HepG2 (cell line): Measurements from ENCODE around the gene TRPV4. TPM values are rescaled to one million over a fixed set of nuclear protein-coding genes. Genes with fewer than 3 reads are reported as not detected.

Experiments
- ATAC-seq: fragments of 200-7000 bp; cut with Tn5 transposase; 3 replicates; pipeline ENCODE4 v1.9.1; 2020; ENCODE audit warnings: mild to moderate bottlenecking, moderate library complexity
- BruUV-seq: library from RNA; stranded (reverse); fragments of 400-500 nt; replicated peaks from 2 replicates; lab custom pipeline; 2021; lab: Mats Ljungman, UMichigan
- CTCF ChIA-PET: fragments of 300-600 bp; formaldehyde crosslinking; extraction: SDS; loops from one replicate; lab custom pipeline; 2021; ENCODE audit warnings: low total read pairs, inconsistent platforms, low intra/inter-chr PET ratio; lab: Yijun Ruan, JAX
- POLR2A ChIA-PET: fragments of 350-600 bp; sonication (Branson Sonifier 250); formaldehyde crosslinking; loops from one replicate; lab custom pipeline; 2020; ENCODE audit warnings: antibody characterized with exemption, inconsistent platforms; lab: Yijun Ruan, JAX
- DNase-seq: peaks from one replicate; pipeline ENCODE4 v3.0.0-alpha.2; 2015; ENCODE audit warnings: low spot score
- FAIRE-seq: peaks from 3 replicates; lab custom pipeline; 2011; peaks lifted over from hg19 to GRCh38; lab: Jason Lieb, UNC
- H2AFZ ChIP-seq: one replicate; pipeline ENCODE4 v1.6.1; 2011; ENCODE audit warnings: low read length, inconsistent platforms
- H3K27ac ChIP-seq: fragments of 300-600 bp; 3 replicates; pipeline ENCODE4 v1.8.0; 2011; ENCODE audit warnings: mixed run types, mild to moderate bottlenecking, mixed read lengths, low read length, inconsistent platforms; ENCODE audit not compliant: insufficient read depth; ENCODE audit errors: extremely low read length
- H3K27me3 ChIP-seq, 2 experiments: fragments of 200-600 bp in 1 of 2; 2 replicates in 1 of 2; 3 replicates in 1 of 2; pipeline versions ENCODE4 v1.6.0 to v1.8.0; 2011; ENCODE audit warnings: low read length in 2 of 2, mild to moderate bottlenecking in 2 of 2, moderate library complexity in 2 of 2, inconsistent platforms in 1 of 2; ENCODE audit not compliant: insufficient read depth in 2 of 2, control insufficient read depth in 1 of 2
- H3K36me3 ChIP-seq, 2 experiments: fragments of 200-600 bp in 1 of 2; replicated peaks in 1 of 2; 2 replicates in 1 of 2; 3 replicates in 1 of 2; pipeline versions ENCODE4 v1.5.1 to v1.8.0; 2011; ENCODE audit warnings: low read length in 2 of 2, inconsistent platforms in 1 of 2; ENCODE audit not compliant: insufficient read depth in 2 of 2, control insufficient read depth in 1 of 2
- H3K4me1 ChIP-seq: 2 replicates; pipeline ENCODE4 v1.5.1; 2012; ENCODE audit warnings: low read length, inconsistent platforms; ENCODE audit not compliant: insufficient read depth
- H3K4me2 ChIP-seq: 2 replicates; pipeline ENCODE4 v1.6.0; 2011; ENCODE audit warnings: low read depth, low read length, inconsistent platforms
- H3K4me3 ChIP-seq, 3 experiments: fragments of 200-600 bp in 1 of 3; sonication (generic), shearing (Covaris generic) in 1 of 3; replicated peaks in 1 of 3; 2 replicates each; pipeline ENCODE4 v1.5.1; 2011 to 2016; ENCODE audit warnings: low read length in 3 of 3, inconsistent platforms in 2 of 3, low read depth in 2 of 3, mild to moderate bottlenecking in 2 of 3, control low read depth in 1 of 3, mixed read lengths in 1 of 3; ENCODE audit not compliant: insufficient read depth in 1 of 3
- H3K79me2 ChIP-seq: one replicate; pipeline ENCODE4 v1.6.1; 2011; ENCODE audit warnings: low read length, inconsistent platforms; ENCODE audit not compliant: insufficient read depth
- H3K9ac ChIP-seq: 2 replicates; pipeline ENCODE4 v1.6.0; 2011; ENCODE audit warnings: mild to moderate bottlenecking, low read depth, low read length, inconsistent platforms; ENCODE audit not compliant: insufficient read depth
- H3K9me3 ChIP-seq: 2 replicates; pipeline ENCODE4 v1.5.1; 2012; ENCODE audit warnings: mild to moderate bottlenecking, low read length
- H4K20me1 ChIP-seq: 2 replicates; pipeline ENCODE4 v1.6.0; 2011; ENCODE audit warnings: inconsistent platforms, mild to moderate bottlenecking, low read length, moderate library complexity; ENCODE audit not compliant: insufficient read depth
- CREB1 ChIP-seq, 2 experiments: fragments of 450-650 bp in 1 of 2; IDR thresholded peaks; 2 replicates each; pipeline ENCODE4 v1.6.1; 2016 to 2017; ENCODE audit warnings: control low read depth in 1 of 2, mild to moderate bottlenecking in 1 of 2, missing compliant biosample characterization in 1 of 2, missing genetic modification characterization in 1 of 2
- GLI4 ChIP-seq: sonication (generic); formaldehyde crosslinking; IDR thresholded peaks from 2 replicates; pipeline ENCODE4 v1.5.1; 2020; ENCODE audit warnings: missing genetic modification reagents, mild to moderate bottlenecking, moderate library complexity, borderline replicate concordance
- HNRNPL ChIP-seq: fragments of 200-400 bp; formaldehyde crosslinking; IDR thresholded peaks from 2 replicates; pipeline ENCODE4 v1.6.1; 2017; ENCODE audit warnings: mild to moderate bottlenecking, low read depth, low read length
- MED1 ChIP-seq: sonication (generic); formaldehyde crosslinking; IDR thresholded peaks from 2 replicates; pipeline ENCODE4 v1.4.0; 2020; ENCODE audit warnings: missing genetic modification reagents
- NAIF1 ChIP-seq: sonication (generic); formaldehyde crosslinking; IDR thresholded peaks from 2 replicates; pipeline ENCODE4 v1.5.0; 2020; ENCODE audit warnings: mild to moderate bottlenecking, missing genetic modification reagents, borderline replicate concordance
- PHB2 ChIP-seq: fragments of 450-650 bp; IDR thresholded peaks from 2 replicates; pipeline ENCODE4 v1.6.1; 2018; ENCODE audit not compliant: partially characterized antibody
- SATB2 ChIP-seq: sonication (generic); formaldehyde crosslinking; IDR thresholded peaks from 2 replicates; pipeline ENCODE4 v1.5.0; 2020; ENCODE audit warnings: missing genetic modification reagents
- SIX1 ChIP-seq: sonication (generic); formaldehyde crosslinking; IDR thresholded peaks from 2 replicates; pipeline ENCODE4 v1.4.0; 2020; ENCODE audit warnings: missing genetic modification reagents, borderline replicate concordance
- TAF15 ChIP-seq: fragments of 200-400 bp; formaldehyde crosslinking; IDR thresholded peaks from one replicate; pipeline ENCODE4 v1.6.1; 2018; ENCODE audit warnings: mild to moderate bottlenecking, low read depth, low read length; ENCODE audit not compliant: poor library complexity, severe bottlenecking
- ZNF20 ChIP-seq: sonication (generic); formaldehyde crosslinking; IDR thresholded peaks from 2 replicates; pipeline ENCODE4 v1.4.0; 2020; ENCODE audit warnings: mild to moderate bottlenecking, moderate library complexity, missing genetic modification reagents
- ZNF282 ChIP-seq: fragments of 450-650 bp; IDR thresholded peaks from 2 replicates; pipeline ENCODE4 v1.6.1; 2018; ENCODE audit not compliant: partially characterized antibody
- ZNF33A ChIP-seq: sonication (generic); formaldehyde crosslinking; IDR thresholded peaks from 2 replicates; pipeline ENCODE4 v1.5.1; 2020; ENCODE audit warnings: missing genetic modification reagents, mild to moderate bottlenecking, moderate library complexity, borderline replicate concordance
- ZNF546 ChIP-seq: sonication (generic); formaldehyde crosslinking; conservative IDR thresholded peaks from 2 replicates; pipeline ENCODE4 v1.8.1; 2023; ENCODE audit warnings: mild to moderate bottlenecking, missing genetic modification reagents
- ZSCAN20 ChIP-seq: sonication (generic); formaldehyde crosslinking; IDR thresholded peaks from 2 replicates; pipeline ENCODE4 v1.4.0; 2020; ENCODE audit warnings: missing genetic modification reagents, mild to moderate bottlenecking, borderline replicate concordance
- ZSCAN30 ChIP-seq: sonication (generic); formaldehyde crosslinking; IDR thresholded peaks from 2 replicates; pipeline ENCODE4 v1.5.0; 2020; ENCODE audit warnings: mild to moderate bottlenecking, missing genetic modification reagents
- WGBS: methylation state at CpG from one replicate; pipeline ENCODE4 v1.1.6; 2017; ENCODE audit warnings: low lambda C conversion rate; 5-methylcytosine and 5-hydroxymethylcytosine counted together
- in situ Hi-C: cut with HindIII; loops from 2 replicates; pipeline ENCODE4 v1.10.0; 2017; ENCODE audit warnings: low pct_unique_long_range_greater_than_20kb; ENCODE audit not compliant: extremely low pct_ligation_motif_present
- intact Hi-C: fragments of 100-400 bp; cut with micrococcal nuclease; formaldehyde crosslinking; loops from one replicate; pipeline ENCODE4 v1.10.0; 2022; ENCODE audit not compliant: unreplicated experiment
- polyA plus RNA-seq, 8 experiments: library from polyadenylated mRNA; depleted of rRNA in 3 of 8; stranded (reverse) in 7 of 8; unstranded in 1 of 8; fragments of >200 nt; fragmentation: Illumina TruSeq in 4 of 8; extraction: Trizol in 4 of 8; gene quantifications; 2 replicates each; pipeline versions ENCODE4 v1.2.1 to v1.2.3, GENCODE V29; 2011 to 2016; ENCODE audit warnings: low read depth in 4 of 8, missing spikeins in 1 of 8, mixed read lengths in 1 of 8; ENCODE audit not compliant: insufficient read depth in 1 of 8
- total RNA-seq, 5 experiments: library from RNA; depleted of rRNA; stranded (reverse); fragments of >200 nt; fragmentation: Illumina TruSeq; extraction: Trizol; gene quantifications; 2 replicates each; pipeline ENCODE4 v1.2.3, GENCODE V29; 2016; ENCODE audit warnings: low read depth in 1 of 5
- TF ChIP-seq, protein P1 (sequence below): sonication (generic); formaldehyde crosslinking; IDR thresholded peaks from 2 replicates; pipeline ENCODE4 v1.5.0; 2020; ENCODE audit warnings: mild to moderate bottlenecking, missing genetic modification reagents, borderline replicate concordance

Gene TRPV4
- total and polyA plus RNA-seq, 2 of the 13 experiments (the other 11 are each of a cell fraction or from before 2014, with no cell fraction given), result 0.66 to 4.7 TPM

DNA sequence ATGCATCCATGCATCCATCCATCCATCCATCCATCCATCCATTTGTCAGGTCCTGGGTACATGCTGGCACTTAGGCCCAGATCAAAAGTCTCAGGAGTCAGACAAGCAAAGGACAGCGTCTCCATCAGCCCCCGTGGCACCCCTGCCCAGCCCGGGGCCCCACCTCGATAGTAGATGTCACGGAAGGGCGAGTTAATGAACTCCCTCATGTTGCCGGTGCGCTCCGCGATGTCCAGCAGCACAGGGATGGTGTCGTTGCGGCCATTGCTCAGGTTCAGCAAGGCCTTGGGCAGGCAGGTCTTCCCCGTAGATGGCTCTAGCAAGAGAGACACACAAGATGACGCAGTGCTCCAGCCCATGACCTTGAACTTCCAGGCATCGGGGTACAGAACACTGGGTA is 30.4 kb downstream of the TRPV4 start:
- no peak for TF ChIP-seq GLI4
- TF ChIP-seq CREB1 (IDR thresholded peaks at IDR 0.05), result no peak
- no peak for TF ChIP-seq CREB1 (CRISPR knock-in tag; IDR thresholded peaks at IDR 0.05)
- TF ChIP-seq MED1 (CRISPR knock-in tag), result no peak
- no peak for TF ChIP-seq ZSCAN20 (CRISPR knock-in tag)
- TF ChIP-seq ZNF546 (CRISPR knock-in tag), result no peak
- no peak for TF ChIP-seq TAF15
- Histone ChIP-seq H3K4me2 (no peak overlapping the region), H3K27ac (no peak overlapping the region), H3K4me1 (peaks cover 5% of the 10 kb centered on the region; the same call in 1 of the 2 replicates), H2AFZ (no peak overlapping the region), H3K79me2 (no peaks in the 10 kb centered on the region), H3K9me3 (no peaks in the 10 kb centered on the region), H3K4me3 (no peak overlapping the region), H3K9ac (no peak overlapping the region), H4K20me1 (0 out of 2 replicates have a peak, but pooled peaks cover 3% of the 10 kb centered on the region), H3K36me3 (no peaks in the 10 kb centered on the region), H3K27me3 (no peaks in the 10 kb centered on the region)
- BruUV-seq, result no TSS peak
- intact Hi-C loops (no loop called here), in situ Hi-C loops (loop anchor here (5.0 kb wide), 1 partner anchor 39 kb away; no protein-coding TSS in a partner anchor)
- FAIRE-seq (no peak), ATAC-seq (no peak), DNase-seq (no peak)
- 71% methylated on average over 10 of the region's 15 CpGs for WGBS
- CTCF ChIA-PET, result interaction anchor here (4.3 kb wide), 1 partner anchor 42 kb away, joined by 61 read pairs; no protein-coding TSS in a partner anchor
- POLR2A ChIA-PET, result no interaction called here

DNA sequence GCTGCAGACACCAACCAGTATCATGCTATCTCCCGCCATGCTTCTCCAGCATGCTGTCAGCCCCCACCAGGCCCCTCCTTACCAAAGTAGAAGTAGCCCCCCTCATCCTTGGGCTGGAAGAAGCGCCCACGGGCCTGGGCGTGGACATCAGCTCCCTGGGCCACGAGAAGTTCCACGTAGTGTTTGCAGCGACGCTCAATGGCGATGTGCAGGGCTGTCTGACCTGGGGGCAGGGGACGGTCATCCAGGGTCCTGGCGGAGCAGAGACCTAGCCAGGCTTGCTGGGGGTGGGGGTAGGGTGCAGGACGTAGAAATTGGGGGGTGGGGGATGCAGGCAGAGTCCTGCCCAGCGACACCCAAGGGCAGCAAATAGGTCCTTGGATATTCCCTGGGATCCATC is 32.7 kb downstream of the TRPV4 start:
- Histone ChIP-seq H3K4me1 (peaks cover 2% of the 10 kb centered on the region; the same call in 1 of the 2 replicates), H3K4me3 (no peak overlapping the region), H3K27me3 (peaks cover 0 to 4% of the 10 kb centered on the region in 2 experiments; a peak in 1 of 5 replicates), H3K36me3 (no peaks in the 10 kb centered on the region), H3K9me3 (no peaks in the 10 kb centered on the region), H4K20me1 (0 out of 2 replicates have a peak, but pooled peaks cover 3% of the 10 kb centered on the region), H2AFZ (no peak overlapping the region), H3K79me2 (no peaks in the 10 kb centered on the region), H3K27ac (no peak overlapping the region), H3K4me2 (no peak overlapping the region), H3K9ac (no peak overlapping the region)
- BruUV-seq, result no TSS peak
- FAIRE-seq, result no peak
- intact Hi-C loops, result no loop called here
- ATAC-seq, result no peak
- POLR2A ChIA-PET, result no interaction called here
- in situ Hi-C loops, result loop anchor here (5.0 kb wide), 1 partner anchor 42 kb away; no protein-coding TSS in a partner anchor
- DNase-seq, result no peak
- CTCF ChIA-PET, result no interaction called here
- WGBS, result 70% methylated on average over 4 of the region's 13 CpGs
- TF ChIP-seq, protein P1, sequence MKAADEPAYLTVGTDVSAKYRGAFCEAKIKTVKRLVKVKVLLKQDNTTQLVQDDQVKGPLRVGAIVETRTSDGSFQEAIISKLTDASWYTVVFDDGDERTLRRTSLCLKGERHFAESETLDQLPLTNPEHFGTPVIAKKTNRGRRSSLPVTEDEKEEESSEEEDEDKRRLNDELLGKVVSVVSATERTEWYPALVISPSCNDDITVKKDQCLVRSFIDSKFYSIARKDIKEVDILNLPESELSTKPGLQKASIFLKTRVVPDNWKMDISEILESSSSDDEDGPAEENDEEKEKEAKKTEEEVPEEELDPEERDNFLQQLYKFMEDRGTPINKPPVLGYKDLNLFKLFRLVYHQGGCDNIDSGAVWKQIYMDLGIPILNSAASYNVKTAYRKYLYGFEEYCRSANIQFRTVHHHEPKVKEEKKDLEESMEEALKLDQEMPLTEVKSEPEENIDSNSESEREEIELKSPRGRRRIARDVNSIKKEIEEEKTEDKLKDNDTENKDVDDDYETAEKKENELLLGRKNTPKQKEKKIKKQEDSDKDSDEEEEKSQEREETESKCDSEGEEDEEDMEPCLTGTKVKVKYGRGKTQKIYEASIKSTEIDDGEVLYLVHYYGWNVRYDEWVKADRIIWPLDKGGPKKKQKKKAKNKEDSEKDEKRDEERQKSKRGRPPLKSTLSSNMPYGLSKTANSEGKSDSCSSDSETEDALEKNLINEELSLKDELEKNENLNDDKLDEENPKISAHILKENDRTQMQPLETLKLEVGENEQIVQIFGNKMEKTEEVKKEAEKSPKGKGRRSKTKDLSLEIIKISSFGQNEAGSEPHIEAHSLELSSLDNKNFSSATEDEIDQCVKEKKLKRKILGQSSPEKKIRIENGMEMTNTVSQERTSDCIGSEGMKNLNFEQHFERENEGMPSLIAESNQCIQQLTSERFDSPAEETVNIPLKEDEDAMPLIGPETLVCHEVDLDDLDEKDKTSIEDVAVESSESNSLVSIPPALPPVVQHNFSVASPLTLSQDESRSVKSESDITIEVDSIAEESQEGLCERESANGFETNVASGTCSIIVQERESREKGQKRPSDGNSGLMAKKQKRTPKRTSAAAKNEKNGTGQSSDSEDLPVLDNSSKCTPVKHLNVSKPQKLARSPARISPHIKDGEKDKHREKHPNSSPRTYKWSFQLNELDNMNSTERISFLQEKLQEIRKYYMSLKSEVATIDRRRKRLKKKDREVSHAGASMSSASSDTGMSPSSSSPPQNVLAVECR (CRISPR knock-in tag), result no peak
- TF ChIP-seq ZNF282 (no peak), ZNF20 (CRISPR knock-in tag) (no peak), NAIF1 (CRISPR knock-in tag) (no peak), SATB2 (CRISPR knock-in tag) (no peak), PHB2 (no peak), SIX1 (CRISPR knock-in tag) (no peak), ZNF33A (CRISPR knock-in tag) (no peak), ZSCAN30 (no peak), HNRNPL (no peak)
